AG09319 (cell line): ENCODE measurements around the gene SOX15.

Source experiments
- DNase-seq: peaks from one replicate; pipeline ENCODE4 v3.0.0-alpha.2; 2010; ENCODE audit warnings: low read depth; ENCODE audit errors: extremely low read depth
- CTCF ChIP-seq: IDR thresholded peaks from 2 replicates; pipeline ENCODE4 v1.5.1; 2011; ENCODE audit warnings: low read depth, mild to moderate bottlenecking, inconsistent platforms, low read length, moderate library complexity

Gene SOX15

DNA sequence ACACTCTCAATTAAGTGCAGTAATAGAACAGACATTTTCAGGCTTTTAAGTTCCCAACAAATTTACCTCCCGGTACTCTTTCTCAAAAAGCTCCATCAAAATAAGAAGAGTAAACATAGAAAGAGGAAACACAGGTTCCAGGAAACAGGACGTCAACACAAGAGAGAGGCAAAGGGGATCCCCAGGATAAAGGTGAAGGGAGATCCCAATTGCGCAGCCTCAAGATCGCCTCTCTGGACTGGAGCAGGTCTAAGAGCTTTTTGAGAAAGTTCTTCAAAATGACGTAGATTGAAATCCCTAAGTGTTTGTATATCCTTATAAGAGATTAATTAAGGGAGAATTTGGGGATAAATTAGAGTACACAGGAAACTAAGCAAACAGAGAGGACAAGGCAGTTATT lies 28.7 kb upstream of the SOX15 start:
- DNase-seq: no peak
- no peak for TF ChIP-seq CTCF

DNA sequence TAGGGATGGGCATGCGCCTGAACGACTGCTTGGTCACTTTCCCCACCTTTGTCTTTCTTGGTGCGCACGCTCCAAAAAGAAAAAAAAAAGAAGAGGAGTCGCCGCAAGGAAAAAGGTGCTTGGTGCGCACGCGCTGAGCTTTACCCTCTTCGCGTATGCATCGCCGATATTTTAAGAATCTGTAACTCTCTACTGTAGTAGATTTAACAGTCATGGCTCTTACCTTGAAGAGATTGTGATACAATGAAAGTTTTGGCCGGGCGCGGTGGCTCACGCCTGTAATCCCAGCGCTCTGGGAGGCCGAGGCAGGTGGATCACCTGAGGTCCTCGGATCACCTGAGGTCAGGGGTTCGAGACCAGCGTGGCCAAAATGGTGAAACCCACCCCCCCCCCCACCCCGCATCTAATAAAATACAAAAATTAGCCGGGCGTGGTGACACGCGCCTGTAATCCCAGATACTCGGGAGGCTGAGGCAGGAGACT lies 25.4 kb upstream of the SOX15 start:
- TF ChIP-seq CTCF: no peak
- no peak for DNase-seq

DNA sequence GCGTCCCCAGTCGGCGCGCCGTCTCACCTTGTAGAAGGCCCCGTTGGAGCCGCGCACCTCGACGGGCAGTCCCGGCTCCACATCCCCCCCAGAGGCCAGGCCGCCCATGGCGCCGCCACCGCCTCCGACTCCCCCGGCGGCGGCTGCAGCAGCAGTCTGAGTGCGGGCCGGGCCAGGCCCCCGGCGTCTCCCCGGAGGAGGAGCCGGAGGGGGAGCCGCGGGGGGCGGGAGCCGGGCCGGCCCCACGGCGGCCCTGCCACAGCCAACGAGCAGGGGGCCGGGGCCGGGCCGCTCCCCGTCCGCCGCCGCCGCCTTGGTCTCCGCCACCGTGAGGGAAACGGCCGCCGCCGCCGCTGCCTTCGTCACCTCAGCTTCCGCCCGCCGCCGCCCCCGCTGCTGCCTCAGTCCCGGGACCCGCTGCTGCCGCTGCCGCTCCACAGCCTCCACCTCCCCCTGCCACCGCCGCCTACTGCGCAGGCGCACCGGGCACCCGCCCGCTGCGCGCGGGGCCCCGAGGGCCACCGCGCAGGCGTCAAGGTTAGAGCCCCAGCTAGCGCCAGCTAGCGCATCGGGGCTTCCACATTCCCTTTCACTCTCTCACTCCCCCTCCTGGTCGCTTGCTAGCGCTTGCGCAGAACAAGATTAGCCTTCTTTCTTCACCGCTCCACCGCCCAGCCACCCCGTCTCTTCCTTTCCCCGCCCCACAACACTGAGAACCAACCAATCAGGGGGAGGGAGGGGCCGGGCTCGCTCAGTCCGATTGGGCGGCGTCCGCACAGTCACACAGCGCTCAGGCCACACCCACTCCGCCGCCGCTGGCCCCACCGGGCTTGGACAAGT lies 24.8 kb upstream of the SOX15 start, which contains the start of gene FXR2:
FXR2 (minus strand) TSS at position 473 of the 840 bp plus-strand sequence; CDS start at position 108, 365 bp downstream.
- peak; percentile 66 for TF ChIP-seq CTCF
- DNase-seq: peak; percentile 100

DNA sequence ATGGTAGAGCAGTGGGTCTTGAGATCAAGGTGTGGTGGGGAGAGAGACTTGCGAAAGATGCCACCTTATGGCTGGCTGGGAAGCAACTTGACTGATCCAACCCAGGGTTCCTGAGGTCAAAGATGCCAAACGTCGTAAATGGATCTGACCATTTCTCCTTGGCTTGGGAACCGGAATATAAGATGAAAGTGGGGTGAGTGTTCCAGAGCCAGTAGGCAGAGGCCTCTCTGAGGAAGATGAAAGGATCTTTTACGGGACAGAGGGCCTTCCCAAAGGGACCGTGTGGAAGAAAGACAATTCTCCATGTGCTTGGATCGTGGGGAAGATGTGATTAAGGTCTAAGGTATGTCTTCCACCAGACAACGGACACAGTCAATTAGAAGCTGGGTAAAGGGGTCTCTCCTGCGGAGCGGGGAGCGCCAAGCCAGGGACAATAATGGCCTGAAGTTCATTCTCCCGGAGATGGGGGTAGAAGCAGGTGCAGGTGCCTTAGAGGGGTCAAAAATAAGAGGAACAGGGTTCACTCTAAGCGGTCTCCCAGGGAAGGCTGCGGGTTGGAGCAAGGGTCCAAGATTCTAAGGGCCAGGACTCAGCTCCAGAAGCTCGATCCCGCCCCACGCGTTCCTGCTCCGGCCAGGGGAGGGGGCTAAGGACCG lies 24.0 kb upstream of the SOX15 start:
- no peak for DNase-seq
- no peak for TF ChIP-seq CTCF

DNA sequence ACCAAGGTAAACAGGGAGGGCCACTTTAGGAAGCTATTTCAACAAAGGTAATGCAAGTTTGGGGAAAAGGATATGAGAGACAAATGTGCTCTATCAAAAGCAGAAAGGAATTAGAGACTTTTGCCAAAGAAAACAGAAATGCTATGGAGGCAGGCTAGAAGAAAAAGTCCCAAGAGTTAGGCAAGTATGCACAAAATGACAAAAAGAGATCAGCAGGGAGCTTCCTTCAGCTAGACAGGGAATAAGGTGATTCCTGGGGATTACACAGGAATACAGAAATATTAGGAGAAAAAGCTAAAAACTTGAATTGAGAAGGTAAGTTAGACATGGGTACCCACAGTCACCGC lies 22.4 kb upstream of the SOX15 start:
- no peak for TF ChIP-seq CTCF
- DNase-seq: no peak

GRCh38 chr17:7611635-7612293 lies 21.9 kb upstream of the SOX15 start:
- TF ChIP-seq CTCF: no peak
- DNase-seq: no peak

DNA sequence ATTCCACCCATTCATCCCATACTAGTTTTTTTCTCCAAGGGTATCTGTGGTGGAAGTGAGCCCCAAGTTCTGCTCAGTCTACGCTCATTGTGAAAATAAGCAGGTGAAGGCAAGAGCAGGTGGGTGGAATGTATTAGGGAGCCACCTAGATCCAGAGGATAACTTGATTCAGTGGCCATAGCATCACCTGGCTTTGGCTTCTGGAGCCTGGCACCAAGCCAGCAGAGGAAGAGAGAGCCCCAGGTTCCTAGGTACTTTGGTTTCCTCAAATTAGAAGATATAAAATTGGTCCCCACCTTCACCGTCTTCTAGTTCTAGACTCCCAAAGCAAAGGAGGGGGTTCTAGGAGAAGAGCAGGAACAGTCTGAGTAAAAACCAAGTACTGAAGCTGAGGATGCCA lies 20.7 kb upstream of the SOX15 start:
- no peak for DNase-seq

More for the DNA sequence above, 20.7 kb upstream of the SOX15 start:
- no peak for TF ChIP-seq CTCF
